Measurements from ENCODE around the gene EHBP1L1.

The EHBP1L1 gene

DNA sequence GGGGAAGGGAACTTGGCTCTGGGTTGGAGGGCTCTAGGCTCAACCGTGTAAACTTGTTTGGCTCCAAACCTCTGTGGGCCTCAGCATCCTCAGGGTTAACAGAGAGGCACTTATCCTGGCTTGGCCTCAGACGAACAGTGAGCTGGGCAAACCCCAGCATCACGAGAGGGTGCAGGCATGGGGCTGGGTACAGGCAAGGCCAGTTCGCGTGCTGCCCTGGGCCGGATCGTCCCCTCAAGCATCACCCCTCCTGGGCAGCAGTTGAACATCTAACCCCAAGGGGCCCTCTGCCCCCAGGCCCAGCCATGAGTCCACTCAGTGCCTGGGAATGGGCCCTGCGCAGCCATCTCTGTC is 1.9 kb downstream of the EHBP1L1 start:
- no peak for DNase-seq (ENCODE audit: low spot score)

DNA sequence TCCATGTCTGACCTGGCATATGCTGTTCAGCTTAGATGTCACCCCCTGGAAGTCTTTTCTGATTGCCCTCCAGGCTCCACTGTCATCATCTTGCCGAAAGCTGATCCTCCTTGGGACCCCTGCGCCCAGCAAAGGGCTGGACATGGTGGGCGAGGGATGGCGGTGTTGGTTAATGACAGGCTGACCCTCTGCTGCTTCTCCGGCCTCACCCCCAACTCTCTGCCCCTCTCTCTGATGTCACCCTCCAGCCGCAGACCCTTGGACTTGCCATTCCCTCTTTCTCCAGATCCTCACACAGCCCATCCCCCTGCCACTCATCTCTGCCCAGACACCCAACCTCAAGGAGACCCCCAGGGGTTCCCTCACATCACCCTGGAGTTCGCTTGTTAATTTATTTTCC is 2.3 kb downstream of the EHBP1L1 start:
- DNase-seq (ENCODE audit: low spot score), result no peak

DNA sequence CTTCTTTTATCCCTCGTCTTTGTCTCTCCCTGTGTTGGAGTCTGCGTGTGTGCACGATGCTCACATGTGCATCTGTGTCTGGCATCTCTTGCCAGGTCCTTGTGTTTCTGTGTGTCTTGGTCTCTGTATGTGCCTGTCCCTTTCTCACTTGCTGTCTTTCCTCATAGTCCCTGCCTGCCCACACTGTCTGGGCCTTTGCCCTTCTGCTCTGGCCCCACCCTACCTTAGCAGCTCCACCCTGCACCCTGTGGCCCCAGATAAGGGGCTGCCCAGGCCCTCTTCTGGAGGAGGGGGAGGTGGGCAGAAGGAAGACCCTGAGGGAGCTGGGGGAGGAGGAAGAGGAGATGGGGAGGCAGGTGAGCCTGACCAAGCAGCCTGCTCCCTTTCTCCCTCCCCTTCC is 2.8 kb downstream of the EHBP1L1 start:
- no peak for DNase-seq (ENCODE audit: low spot score)

DNA sequence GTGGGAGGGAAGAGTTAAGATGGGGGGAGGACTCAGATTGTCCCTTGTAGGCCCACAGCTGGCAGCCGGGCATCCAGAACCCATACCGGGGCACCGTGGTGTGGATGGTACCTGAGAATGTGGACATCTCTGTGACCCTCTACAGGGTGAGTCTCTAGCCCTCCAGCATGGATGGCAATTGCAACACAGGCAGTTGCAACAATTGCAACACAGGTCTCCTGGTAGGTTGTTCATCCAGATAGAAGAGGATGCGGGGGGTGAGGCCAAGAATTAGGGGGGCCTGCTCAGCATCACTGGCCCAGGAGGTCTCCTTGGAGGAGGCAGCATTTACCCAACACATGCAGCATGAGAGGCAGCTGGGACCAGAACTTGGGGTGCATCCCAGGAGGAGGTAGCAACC is 3.4 kb downstream of the EHBP1L1 start:
- DNase-seq (ENCODE audit: low spot score), result no peak

DNA sequence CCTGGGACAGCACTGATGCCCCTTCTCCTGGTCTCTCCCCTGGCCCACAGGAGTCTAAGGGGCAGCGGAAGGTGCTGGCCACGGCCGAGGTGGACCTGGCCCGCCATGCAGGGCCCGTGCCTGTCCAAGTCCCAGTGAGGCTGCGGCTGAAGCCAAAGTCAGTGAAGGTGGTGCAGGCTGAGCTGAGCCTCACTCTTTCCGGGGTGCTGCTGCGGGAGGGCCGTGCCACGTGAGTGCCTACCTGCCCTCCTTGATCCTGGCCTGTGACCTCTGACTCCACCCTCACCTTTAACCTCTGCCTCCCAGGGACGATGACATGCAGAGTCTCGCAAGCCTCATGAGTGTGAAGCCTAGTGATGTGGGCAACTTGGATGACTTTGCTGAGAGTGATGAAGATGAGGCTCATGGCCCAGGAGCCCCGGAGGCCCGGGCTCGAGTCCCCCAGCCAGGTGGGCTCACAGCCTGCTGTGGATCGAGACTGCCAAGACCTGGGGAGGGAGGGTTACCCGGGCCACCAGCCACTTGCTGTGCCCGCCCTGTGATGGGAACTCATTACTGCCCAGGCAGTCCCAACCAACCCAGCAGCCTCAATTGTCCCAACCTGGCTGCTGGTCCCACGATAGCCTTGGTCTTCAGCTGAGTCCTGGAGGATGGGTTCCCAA is 4.3 kb downstream of the EHBP1L1 start:
- no peak for DNase-seq (ENCODE audit: low spot score)

DNA sequence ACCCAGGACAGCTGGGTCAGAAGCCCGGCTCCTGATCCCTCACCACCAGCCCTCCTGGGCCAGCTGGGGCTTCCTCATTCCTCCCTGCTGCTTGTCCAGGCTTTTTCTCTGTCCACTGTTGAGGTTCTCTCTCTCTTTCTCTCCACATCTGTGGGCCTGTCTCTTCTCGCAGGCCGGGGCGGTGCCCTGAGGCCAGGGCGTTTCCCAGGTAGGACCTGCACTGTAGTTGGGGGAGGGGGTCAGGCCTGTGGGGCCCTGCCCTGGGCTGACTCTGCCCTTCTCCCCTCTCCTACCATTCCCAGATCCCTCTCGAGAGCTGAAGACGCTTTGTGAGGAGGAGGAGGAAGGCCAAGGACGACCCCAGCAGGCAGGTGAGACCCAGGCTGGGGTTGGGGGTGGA is 4.9 kb downstream of the EHBP1L1 start:
- DNase-seq (ENCODE audit: low spot score), result no peak

GRCh38 chr11:65581928-65582327 is 6.1 kb downstream of the EHBP1L1 start:
- DNase-seq (ENCODE audit: low spot score), result no peak

DNA sequence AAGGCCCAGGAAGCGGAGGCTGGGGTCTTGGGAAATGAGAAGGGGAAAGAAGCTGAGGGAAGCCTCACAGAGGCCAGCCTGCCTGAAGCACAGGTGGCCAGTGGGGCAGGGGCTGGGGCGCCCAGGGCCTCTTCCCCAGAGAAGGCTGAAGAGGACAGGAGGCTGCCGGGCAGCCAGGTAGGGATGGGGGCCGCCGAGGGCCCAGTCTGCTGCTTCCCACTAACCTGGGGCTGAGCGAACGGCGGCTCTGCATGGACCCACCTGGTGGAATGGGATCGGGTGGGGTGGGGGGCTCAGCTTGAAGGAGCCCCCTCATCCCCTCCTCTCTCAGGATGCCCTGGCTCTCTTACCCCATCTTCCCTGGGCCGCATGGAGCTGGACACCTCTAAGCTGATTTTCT is 7.7 kb downstream of the EHBP1L1 start:
- no peak for DNase-seq (ENCODE audit: low spot score)

- DNase-seq (ENCODE audit: low spot score), result no peak
These were observed 8.3 kb downstream of the EHBP1L1 start for GRCh38 chr11:65584106-65584505.

- DNase-seq (ENCODE audit: low spot score), result no peak
These were observed 8.9 kb downstream of the EHBP1L1 start for GRCh38 chr11:65584723-65585171.

DNA sequence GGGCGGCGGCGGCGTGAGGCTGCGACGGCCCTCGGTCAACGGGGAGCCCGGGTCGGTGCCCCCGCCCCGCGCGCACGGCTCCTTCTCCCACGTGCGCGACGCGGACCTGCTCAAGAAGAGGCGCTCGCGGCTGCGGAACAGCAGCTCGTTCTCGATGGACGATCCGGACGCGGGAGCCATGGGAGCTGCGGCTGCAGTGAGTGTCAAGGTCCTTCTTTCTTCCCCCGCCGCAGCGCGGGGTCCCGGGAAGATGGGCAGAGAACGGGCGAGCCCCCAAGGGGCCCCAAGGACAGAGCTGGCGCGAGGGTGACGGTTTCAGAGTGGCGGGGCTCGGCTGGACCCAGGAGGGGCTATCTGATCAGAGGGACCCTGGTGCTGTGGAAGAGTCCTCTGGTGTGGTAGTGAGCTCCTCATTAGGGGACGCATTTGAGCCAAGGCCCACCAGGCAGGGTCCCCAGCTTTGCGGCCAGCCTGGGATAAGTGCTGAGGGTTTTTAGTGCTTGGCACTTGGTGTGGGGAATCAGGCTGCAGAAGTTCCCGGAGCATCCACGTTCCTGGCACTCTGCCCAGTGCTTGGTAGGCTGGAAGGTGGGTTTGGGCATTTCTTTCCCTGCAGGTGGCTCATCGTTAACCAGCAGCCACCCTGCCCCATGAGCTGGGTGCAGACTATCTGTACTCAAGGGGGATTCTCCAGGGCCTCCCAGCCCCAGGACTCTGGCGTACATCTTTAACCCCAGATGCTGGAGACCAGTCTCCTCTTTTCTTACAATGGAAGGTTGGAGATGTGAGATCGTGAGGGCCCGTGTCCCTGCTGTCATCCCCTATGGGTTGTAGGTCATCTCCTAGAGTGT is 9.8 kb downstream of the EHBP1L1 start:
- no peak for DNase-seq (ENCODE audit: low spot score)

DNA sequence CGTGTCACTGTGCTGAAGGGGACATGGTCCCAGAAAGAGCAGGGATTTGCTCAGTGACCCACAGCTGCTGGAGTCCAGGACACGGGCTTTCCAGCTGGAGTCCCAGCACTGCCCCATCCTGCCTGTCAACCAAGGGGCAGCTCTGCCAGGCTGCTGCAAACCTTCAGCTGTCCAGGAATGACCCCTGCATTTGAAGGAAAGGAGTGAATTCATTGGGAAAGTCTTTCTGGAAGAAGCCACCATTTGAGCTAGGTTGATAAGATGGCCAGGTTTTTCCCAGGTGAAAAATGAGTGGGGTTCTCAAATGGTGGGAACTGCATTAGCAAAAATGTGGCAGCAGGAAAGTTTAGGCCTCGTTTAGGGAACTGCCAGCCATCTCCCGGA is 10.4 kb downstream of the EHBP1L1 start:
- DNase-seq (ENCODE audit: low spot score), result no peak

DNA sequence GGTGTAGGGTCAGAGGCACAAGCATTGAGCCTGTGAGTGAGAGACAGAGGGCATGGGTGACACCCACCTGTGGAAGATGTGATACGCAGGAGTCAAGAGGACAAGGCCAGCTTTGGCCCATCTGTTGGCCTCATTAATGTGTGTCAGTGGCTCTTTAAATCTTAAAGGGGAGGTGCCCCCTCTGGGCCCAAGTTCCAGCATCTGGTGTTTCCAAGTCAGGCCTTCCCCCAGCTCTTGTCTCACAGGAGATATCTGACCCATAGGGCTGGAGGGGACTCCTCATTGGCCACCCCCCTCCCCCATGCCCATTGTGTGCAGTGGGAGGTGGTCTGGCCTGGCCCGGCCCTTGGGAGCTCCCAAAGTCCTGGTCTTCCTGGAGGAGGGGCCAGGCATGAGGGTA is 10.8 kb downstream of the EHBP1L1 start:
- no peak for DNase-seq (ENCODE audit: low spot score)

GRCh38 chr11:65588199-65589054 is 12.6 kb downstream of the EHBP1L1 start:
- no peak for DNase-seq (ENCODE audit: low spot score)

DNA sequence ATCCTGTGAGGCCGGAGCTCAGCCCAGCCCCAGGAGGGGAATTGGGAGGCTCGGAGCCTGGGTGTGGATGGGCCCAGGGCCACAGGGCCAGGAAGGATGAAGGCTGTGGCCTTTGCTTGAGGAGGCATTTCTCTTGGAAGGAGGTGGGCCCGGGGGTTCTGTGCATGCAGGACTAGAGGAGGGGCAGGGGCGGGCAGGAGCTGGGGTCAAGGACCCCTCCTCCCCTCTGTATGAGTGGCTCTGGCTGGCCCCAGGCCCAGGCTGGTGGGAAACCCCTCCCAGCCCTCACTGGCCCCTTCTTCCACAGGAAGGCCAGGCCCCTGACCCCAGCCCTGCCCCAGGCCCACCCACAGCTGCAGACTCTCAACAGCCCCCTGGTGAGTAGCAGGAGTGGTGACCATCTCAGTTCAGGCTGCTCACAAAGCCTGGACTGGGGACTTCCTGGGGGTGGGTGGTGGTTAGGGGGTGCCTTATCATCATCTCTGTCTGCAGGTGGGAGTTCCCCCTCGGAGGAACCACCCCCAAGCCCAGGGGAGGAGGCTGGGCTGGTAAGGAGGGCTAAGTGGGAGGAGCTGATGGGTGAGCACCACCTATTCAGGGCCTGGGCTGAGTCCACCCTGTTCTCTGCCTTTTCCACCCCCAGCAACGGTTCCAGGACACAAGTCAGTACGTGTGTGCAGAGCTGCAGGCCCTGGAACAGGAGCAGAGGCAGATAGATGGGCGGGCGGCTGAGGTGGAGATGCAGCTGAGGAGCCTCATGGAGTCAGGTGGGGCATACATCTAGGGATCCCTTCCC is 13.8 kb downstream of the EHBP1L1 start:
- no peak for DNase-seq (ENCODE audit: low spot score)

DNA sequence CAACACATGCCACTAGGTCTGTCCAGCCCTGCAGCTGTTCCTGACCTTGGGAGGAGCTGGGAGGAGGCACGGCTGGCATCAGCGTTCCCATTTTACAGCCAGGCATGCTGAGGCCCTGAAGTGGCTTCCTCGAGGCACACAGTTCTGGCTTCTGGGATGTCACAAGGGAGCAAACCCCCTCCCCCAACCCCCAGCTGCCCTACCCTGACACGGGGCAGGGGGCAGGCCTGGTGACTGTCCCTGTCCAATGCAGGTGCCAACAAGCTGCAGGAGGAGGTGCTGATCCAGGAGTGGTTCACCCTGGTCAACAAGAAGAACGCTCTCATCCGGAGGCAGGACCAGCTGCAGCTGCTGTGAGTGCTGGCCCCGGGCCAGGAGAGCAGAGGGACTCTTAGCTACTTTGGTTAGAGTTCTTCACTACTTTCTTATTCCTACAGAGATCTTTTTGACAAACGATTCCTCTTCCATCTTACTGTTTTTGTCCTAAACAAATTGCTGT is 14.4 kb downstream of the EHBP1L1 start:
- no peak for DNase-seq (ENCODE audit: low spot score)

DNA sequence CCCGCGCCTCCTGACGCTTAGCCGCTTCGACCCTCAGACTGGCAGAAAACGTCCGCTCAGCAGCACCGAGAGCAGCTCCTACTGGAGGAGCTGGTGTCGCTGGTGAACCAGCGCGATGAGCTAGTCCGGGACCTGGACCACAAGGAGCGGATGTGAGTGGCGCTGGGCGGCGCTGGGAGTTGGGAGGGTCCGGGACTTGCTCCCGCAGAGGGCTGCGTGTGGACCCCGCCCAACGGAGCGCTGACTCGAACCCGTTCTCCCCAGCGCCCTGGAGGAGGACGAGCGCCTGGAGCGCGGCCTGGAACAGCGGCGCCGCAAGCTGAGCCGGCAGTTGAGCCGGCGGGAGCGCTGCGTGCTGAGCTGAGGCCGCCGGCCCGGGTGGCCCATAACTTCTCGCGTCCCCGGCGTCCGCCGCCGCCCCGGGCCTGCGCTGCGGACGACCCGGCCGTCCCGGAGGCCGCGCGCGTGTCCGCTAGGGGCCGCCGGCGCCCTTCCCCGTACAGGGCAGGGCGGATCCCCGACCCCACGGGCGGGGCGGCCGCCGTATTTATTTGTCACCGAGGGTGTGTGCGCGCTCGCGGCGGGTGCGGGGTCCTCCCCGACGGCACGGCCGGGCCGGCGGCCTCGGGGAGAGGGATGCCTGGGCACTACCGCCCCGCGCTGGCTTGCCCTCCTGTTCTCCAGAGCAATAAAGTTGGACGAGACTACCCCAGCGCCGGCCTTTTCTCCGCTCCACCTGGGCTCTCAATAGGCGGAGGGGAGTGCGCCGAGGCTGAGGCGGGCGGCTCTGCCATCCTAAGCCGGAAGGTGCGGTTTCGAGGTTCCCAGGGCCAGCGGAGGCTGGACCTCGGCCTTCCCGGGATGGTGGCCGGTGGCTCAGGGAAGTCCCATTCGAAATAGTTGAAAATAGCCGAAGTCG is 16.3 kb downstream of the EHBP1L1 start:
- no peak for DNase-seq (ENCODE audit: low spot score)

GRCh38 chr11:65592858-65593517 is 17.1 kb downstream of the EHBP1L1 start:
- DNase-seq (ENCODE audit: low spot score), result no peak

- peak; percentile 70 for DNase-seq (ENCODE audit: low spot score)
These were observed 17.9 kb downstream of the EHBP1L1 start for GRCh38 chr11:65593518-65594414.

All from GM03348 (cell line).